Articular chondrocyte of knee joint (primary cell): ENCODE data around the gene RIC1. TPM values are rescaled to one million over a fixed set of nuclear protein-coding genes. Genes with fewer than 3 reads are reported as not detected.

Experiments
- total RNA-seq: library from RNA; depleted of rRNA; stranded (reverse); fragments of >200 nt; gene quantifications from 2 replicates; pipeline ENCODE4 v1.2.3, GENCODE V29; 2012

Gene RIC1
- total RNA-seq, result 42.1 and 43.1 TPM in 2 replicates

GRCh38 chr9:5628530-5629311 lies at the start of gene RIC1:
TSS of gene RIC1 (plus strand) at chr9:5629107. CDS start at chr9:5629310, 203 bp downstream.

Other genes starting within 250 kb of the RIC1 start
- 22.9 and 26.1 TPM in 2 replicates for gene PLGRKT, start 191.2 kb upstream of the RIC1 start, total RNA-seq
- gene CD274, start 178.6 kb upstream of the RIC1 start, total RNA-seq, result 0.32 and 0.65 TPM in 2 replicates
- gene PDCD1LG2, start 118.6 kb upstream of the RIC1 start, total RNA-seq, result 8.9 and 9.1 TPM in 2 replicates
- 13.7 and 14.8 TPM in 2 replicates for gene ERMP1, start 204.0 kb downstream of the RIC1 start, total RNA-seq